A549 (cell line): ENCODE data around the gene BUB1B.

ENCODE experiments used
- EHMT2 ChIP-seq: fragments of 200-600 bp; sonication (generic); IDR thresholded peaks from 2 replicates; pipeline ENCODE4 v1.6.1; 2016; ENCODE audit warnings: antibody characterized with exemption, low read depth, mild to moderate bottlenecking, moderate library complexity
- GATA3 ChIP-seq: IDR thresholded peaks from 2 replicates; pipeline ENCODE4 v1.6.1; 2012; ENCODE audit warnings: borderline replicate concordance
- HDAC2 ChIP-seq: fragments of 200-600 bp; sonication (generic); IDR thresholded peaks from 2 replicates; pipeline ENCODE4 v1.6.1; 2016
- POLR2A ChIP-seq: IDR thresholded peaks from 2 replicates; pipeline ENCODE4 v1.6.1; 2012; ENCODE audit warnings: mild to moderate bottlenecking, low read length

- TF ChIP-seq GATA3 (no peak), HDAC2 (no peak), POLR2A (no peak), EHMT2 (no peak)
Measured at GRCh38 chr15:40130118-40130517, 30.8 kb upstream of the BUB1B start.
